Measurements from ENCODE around the gene C6orf163. TPM values are rescaled to one million over a fixed set of nuclear protein-coding genes. Genes with fewer than 3 reads are reported as not detected.
A peak's percentile ranks its signal among the peaks of the same experiment; 100 is the strongest.

Gene C6orf163
- total and polyA plus RNA-seq, 2 of the 13 experiments (the other 11 are each of a cell fraction or from before 2014, with no cell fraction given) = 0.62 to 1.8 TPM

- TF ChIP-seq PPARG (CRISPR knock-in tag; conservative IDR thresholded peaks at IDR 0.05) = 0 out of 2 replicates have a peak, but pooled peaks have one; percentile 16
- no peak for TF ChIP-seq ZNF33B (CRISPR knock-in tag; IDR thresholded peaks at IDR 0.05)
- no peak for TF ChIP-seq SOX13 (IDR thresholded peaks at IDR 0.05)
- TF ChIP-seq SOX13 (CRISPR knock-in tag; conservative IDR thresholded peaks at IDR 0.05 in 1 of 2, IDR thresholded peaks at IDR 0.05 in 1 of 2) = peak in 1 of 2 experiments; percentile 52; a peak in 2 of 4 replicates
- TF ChIP-seq NR2F6 (IDR thresholded peaks at IDR 0.05) = peak; percentile 60
- TF ChIP-seq NR2F6 (CRISPR knock-in tag; IDR thresholded peaks at IDR 0.05) = peak; percentile 84
- no peak for TF ChIP-seq ZNF234 (CRISPR knock-in tag; conservative IDR thresholded peaks at IDR 0.05)
- TF ChIP-seq NR2C2 (CRISPR knock-in tag; IDR thresholded peaks at IDR 0.05; ENCODE audit: borderline replicate concordance) = 0 out of 2 replicates have a peak, but pooled peaks have one; percentile 28
- TF ChIP-seq SOX6 (IDR thresholded peaks at IDR 0.05) = no peak
- 0 out of 2 replicates have a peak, but pooled peaks have one; percentile 23 for TF ChIP-seq SOX6 (CRISPR knock-in tag; IDR thresholded peaks at IDR 0.05)
- TF ChIP-seq ZNF687 (CRISPR knock-in tag; IDR thresholded peaks at IDR 0.05) = no peak
- no peak for TF ChIP-seq MXD1 (CRISPR knock-in tag; IDR thresholded peaks at IDR 0.05)
- peak; percentile 28; the same call in 1 of the 2 replicates for TF ChIP-seq ZMYM4 (CRISPR knock-in tag; IDR thresholded peaks at IDR 0.05)
- peak; percentile 78; the same call in 1 of the 2 replicates for TF ChIP-seq ZKSCAN5 (CRISPR knock-in tag; IDR thresholded peaks at IDR 0.05)
These were observed 3.5 kb upstream of the C6orf163 start (continued) for GRCh38 chr6:87341158-87341557.
